Fibroblast of pulmonary artery (primary cell): Measurements from ENCODE around the gene DUOXA2.

ENCODE experiments used
- DNase-seq: peaks from one replicate; pipeline ENCODE4 v3.0.0-alpha.2; 2010; ENCODE audit warnings: low read depth
- H3K4me3 ChIP-seq: replicated peaks from 2 replicates; pipeline ENCODE4 v1.5.1; 2011; ENCODE audit warnings: low read depth, mild to moderate bottlenecking, control low read depth, low read length, moderate library complexity
- CTCF ChIP-seq: IDR thresholded peaks from 2 replicates; pipeline ENCODE4 v1.5.1; 2011; ENCODE audit warnings: mild to moderate bottlenecking, control low read depth, low read length, inconsistent platforms; ENCODE audit errors: missing control alignments

Gene DUOXA2

DNA sequence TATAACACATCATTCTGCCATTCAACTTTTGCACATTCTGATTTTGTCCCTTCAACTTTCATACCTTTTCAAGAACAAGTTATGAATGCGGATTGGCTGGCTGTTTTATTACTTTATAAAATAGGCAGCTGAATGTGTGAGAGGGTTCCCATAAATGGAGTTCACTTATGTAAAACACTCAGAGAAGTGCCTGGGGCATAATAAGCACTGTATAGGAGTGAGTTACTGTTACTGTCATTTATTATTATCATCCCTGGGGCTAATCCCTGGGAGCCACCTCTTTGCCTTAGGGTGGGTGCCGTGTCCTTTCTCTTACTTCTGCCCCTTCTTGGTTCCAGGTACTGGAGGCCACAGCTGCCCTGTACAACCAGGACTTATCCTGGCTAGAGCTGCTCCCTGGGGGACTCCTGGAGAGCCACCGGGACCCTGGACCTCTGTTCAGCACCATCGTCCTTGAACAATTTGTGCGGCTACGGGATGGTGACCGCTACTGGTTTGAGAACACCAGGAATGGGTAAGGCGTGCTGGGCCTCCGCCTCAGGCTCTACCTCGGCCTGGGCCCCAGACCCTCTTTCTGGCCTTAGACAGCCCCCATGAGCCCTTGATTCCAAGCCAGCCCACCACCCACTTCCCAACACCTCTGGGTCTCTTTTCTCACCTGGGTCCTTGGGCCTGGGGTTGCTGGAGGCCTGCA is 26.6 kb downstream of the DUOXA2 start:
- H3K4me3 ChIP-seq = no peak overlapping the region
- no peak for TF ChIP-seq CTCF
- DNase-seq = no peak

DNA sequence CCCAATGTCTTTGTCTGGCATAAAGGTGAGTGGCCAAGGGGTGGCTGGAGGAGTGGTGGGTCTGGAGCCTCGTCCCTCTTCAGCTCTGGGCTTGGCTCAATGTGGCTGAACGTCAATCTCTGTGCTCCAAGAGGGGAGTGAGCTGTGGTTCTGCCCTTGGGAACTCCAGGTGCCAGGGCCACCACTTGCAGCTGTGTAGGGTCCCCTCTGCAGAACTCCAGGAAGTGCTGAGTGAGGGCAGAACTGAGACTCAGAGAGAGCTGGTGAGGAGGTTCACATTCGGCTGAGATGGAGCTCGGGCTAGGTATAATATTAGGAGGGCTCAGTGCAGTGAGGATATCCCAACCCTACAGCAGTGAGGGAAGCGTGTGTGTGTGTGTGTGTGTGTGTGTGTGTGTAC is 27.3 kb downstream of the DUOXA2 start:
- TF ChIP-seq CTCF = no peak
- DNase-seq = no peak

GRCh38 chr15:45143056-45143455 is 28.9 kb downstream of the DUOXA2 start:
- H3K4me3 ChIP-seq = no peak overlapping the region
- TF ChIP-seq CTCF = no peak

More for the DNA sequence above, 27.3 kb downstream of the DUOXA2 start:
- no peak overlapping the region for H3K4me3 ChIP-seq

GRCh38 chr15:45143946-45144345 is 29.8 kb downstream of the DUOXA2 start:
- DNase-seq = no peak
- H3K4me3 ChIP-seq = no peak overlapping the region
- no peak for TF ChIP-seq CTCF

More at GRCh38 chr15:45143056-45143455, 28.9 kb downstream of the DUOXA2 start:
- no peak for DNase-seq

DNA sequence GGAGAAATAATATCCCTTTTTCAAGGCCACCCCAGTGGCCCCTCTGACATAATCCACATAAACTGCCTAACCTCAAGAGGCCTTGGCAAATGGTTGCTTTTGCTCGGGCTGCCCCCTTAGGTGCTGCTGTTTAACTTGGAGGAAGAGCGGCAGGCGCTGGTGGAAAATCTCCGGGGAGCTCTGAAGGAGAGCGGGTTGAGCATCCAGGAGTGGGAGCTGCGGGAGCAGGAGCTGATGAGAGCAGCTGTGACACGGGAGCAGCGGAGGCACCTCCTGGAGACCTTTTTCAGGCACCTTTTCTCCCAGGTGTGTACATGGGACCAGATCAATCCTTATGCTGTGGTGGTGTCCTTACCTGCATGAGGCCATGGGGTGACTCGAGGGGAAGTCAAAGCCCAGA is 30.6 kb downstream of the DUOXA2 start:
- DNase-seq = no peak
- H3K4me3 ChIP-seq = no peak overlapping the region
- TF ChIP-seq CTCF = no peak

- TF ChIP-seq CTCF = no peak
- H3K4me3 ChIP-seq = no peak overlapping the region
- no peak for DNase-seq
Observed at GRCh38 chr15:45146405-45146804, 32.3 kb downstream of the DUOXA2 start.

GRCh38 chr15:45147606-45148005 is 33.5 kb downstream of the DUOXA2 start:
- H3K4me3 ChIP-seq = no peak overlapping the region
- no peak for DNase-seq
- no peak for TF ChIP-seq CTCF
